ENCODE data around the gene DHRS11. TPM values are rescaled to one million over a fixed set of nuclear protein-coding genes. Genes with fewer than 3 reads are reported as not detected.

Gene DHRS11
- total and polyA plus RNA-seq, 4 donors, result 6.0 to 50.5 (median 7.4) TPM

DNA sequence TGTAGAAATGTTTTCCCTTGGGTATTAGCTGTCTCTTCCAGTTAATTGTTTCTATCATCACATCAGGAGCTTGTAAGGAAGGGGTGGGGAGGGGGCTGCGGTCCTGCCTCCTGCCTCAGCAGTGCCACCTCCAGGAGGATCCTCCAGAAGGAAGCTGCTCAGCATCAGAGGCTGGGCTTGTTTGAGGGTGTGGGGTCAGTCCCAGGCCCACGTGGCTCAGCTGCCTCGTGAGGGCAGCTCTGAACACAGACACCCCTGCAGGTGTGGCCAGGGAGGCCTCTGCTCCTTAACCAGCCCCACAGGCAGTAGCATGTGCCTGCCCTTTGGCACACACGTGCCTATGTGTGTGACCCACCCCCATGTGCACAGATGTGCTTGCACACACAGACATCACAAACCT, 56.0 kb downstream of the DHRS11 start:
- DNase-seq, result no peak
- WGBS, 2 donors, result 20 to 22% methylated on average over 4 of the region's 4 CpGs
- Histone ChIP-seq H3K27me3 (ENCODE audit: control insufficient read depth in 1 of 2, insufficient read depth in 2 of 2, low read length in 1 of 2) (no peaks in the 10 kb centered on the region), H3K27ac (ENCODE audit: low read depth in 1 of 2, low read length in 2 of 2) (no peak overlapping the region), H3K4me3 (ENCODE audit: low read length in 2 of 2) (no peak overlapping the region), H3K36me3 (ENCODE audit: control insufficient read depth in 1 of 2, insufficient read depth in 2 of 2, low read length in 1 of 2) (no peaks in the 10 kb centered on the region), H3K4me1 (ENCODE audit: control insufficient read depth in 1 of 2, insufficient read depth in 2 of 2, low read length in 2 of 2) (no peaks in the 10 kb centered on the region), H3K9me3 (ENCODE audit: control insufficient read depth, low read length) (no peaks in the 10 kb centered on the region)
- intact Hi-C loops (cut with DNase I), result no loop called here
- no peak for ATAC-seq (ENCODE audit: low FRiP score)

DNA sequence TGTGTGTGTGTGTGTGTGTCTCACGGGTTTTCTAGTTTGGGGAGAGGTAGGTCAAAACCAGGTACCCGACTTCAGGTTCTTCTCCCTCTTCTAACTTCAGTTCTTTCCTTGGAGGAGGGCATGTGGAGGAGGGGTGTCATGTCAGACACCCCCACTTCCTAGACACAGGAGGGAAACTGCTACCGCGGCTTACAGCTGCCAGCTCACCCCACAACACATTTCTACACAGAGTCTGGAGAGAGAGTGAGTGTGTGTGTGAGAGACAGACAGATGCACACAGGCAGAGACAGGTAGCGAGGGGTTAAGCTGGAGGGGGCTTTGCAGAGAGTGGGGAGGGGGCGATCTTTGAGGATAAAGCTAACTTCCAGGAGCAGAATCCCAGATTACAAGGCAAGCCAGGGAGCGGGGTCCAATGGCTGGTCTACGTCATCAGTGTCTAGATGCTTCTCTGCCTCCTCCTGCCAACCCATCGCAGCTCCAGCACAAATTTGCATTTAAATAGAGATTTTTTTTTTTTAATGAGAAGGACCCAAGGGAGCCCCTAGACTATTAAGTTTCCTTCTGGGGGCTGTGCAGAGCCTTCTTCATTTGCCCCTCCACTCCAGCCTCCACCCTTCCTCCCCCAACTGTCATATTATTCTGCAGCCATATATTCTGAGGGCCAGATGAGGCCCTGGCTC, 58.6 kb downstream of the DHRS11 start:
- WGBS, 2 donors, result 37 to 38% methylated on average over 9 of the region's 9 CpGs

More for the DNA sequence above, 58.6 kb downstream of the DHRS11 start:
- intact Hi-C loops (cut with DNase I), result no loop called here
- no peak overlapping the region for H3K4me3 ChIP-seq (ENCODE audit: low read length in 2 of 2)
- H3K4me1 ChIP-seq (ENCODE audit: control insufficient read depth in 1 of 2, insufficient read depth in 2 of 2, low read length in 2 of 2), result no peaks in the 10 kb centered on the region
- no peaks in the 10 kb centered on the region for H3K27me3 ChIP-seq (ENCODE audit: control insufficient read depth in 1 of 2, insufficient read depth in 2 of 2, low read length in 1 of 2)
- H3K9me3 ChIP-seq (ENCODE audit: control insufficient read depth, low read length), result no peaks in the 10 kb centered on the region
- DNase-seq (no peak), ATAC-seq (ENCODE audit: low FRiP score) (no peak)
- no peak overlapping the region for H3K27ac ChIP-seq (ENCODE audit: low read depth in 1 of 2, low read length in 2 of 2)
- no peaks in the 10 kb centered on the region for H3K36me3 ChIP-seq (ENCODE audit: control insufficient read depth in 1 of 2, insufficient read depth in 2 of 2, low read length in 1 of 2)

Other genes starting within 250 kb of the DHRS11 start
- not detected for gene TBC1D3H, start 203.4 kb upstream of the DHRS11 start, total RNA-seq
- 1 to 10 TPM in 1 of 2 donors, not detected in 1; 4.0 TPM for gene TBC1D3H, start 203.4 kb upstream of the DHRS11 start, polyA plus RNA-seq
- 10 to 100 TPM; 20.2 to 21.8 TPM for gene ZNHIT3, start 105.2 kb upstream of the DHRS11 start, total RNA-seq
- gene ZNHIT3, start 105.2 kb upstream of the DHRS11 start, polyA plus RNA-seq, result 10 to 100 TPM; 47.2 to 50.0 TPM
- 10 to 100 TPM; 37.1 to 57.3 TPM for gene MYO19, start 57.0 kb upstream of the DHRS11 start, total RNA-seq
- gene MYO19, start 57.0 kb upstream of the DHRS11 start, polyA plus RNA-seq, result 10 to 100 TPM; 13.1 to 27.4 TPM
- gene PIGW, start 56.9 kb upstream of the DHRS11 start, total RNA-seq, result 1 to 10 TPM; 4.7 to 4.9 TPM
- gene PIGW, start 56.9 kb upstream of the DHRS11 start, polyA plus RNA-seq, result 1 to 10 TPM; 2.1 to 5.1 TPM
- 10 to 100 TPM; 73.9 to 80.4 TPM for gene GGNBP2, start 47.0 kb upstream of the DHRS11 start, total RNA-seq
- gene GGNBP2, start 47.0 kb upstream of the DHRS11 start, polyA plus RNA-seq, result 10 to 100 TPM; 37.4 to 53.8 TPM
- 1 to 10 TPM; 2.7 to 3.6 TPM for gene MRM1, start 9.7 kb downstream of the DHRS11 start, total RNA-seq
- gene MRM1, start 9.7 kb downstream of the DHRS11 start, polyA plus RNA-seq, result 1 to 10 TPM; 2.1 to 4.3 TPM

Data from aorta (tissue), 5 donors.